DND-41 (cell line): Measurements from ENCODE around the gene HACD3.
A peak's percentile ranks its signal among the peaks of the same experiment; 100 is the strongest.

Experiments used
- ATAC-seq: fragments of 200-7000 bp; cut with Tn5 transposase; 3 replicates; pipeline ENCODE4 v1.9.1; 2021; ENCODE audit warnings: low read depth; ENCODE audit not compliant: insufficient read depth
- DNase-seq: peaks from one replicate; pipeline ENCODE4 v3.0.0-alpha.2; 2020
- H2AFZ ChIP-seq: 2 replicates; pipeline ENCODE4 v1.6.0; 2012; ENCODE audit warnings: low read depth, low read length
- H3K27ac ChIP-seq: 2 replicates; pipeline ENCODE4 v1.5.1; 2012; ENCODE audit warnings: low read length, inconsistent platforms
- H3K27me3 ChIP-seq: fragments of 200-600 bp; sonication (generic); 2 replicates; pipeline ENCODE4 v1.6.0; 2012; ENCODE audit warnings: low read length, mild to moderate bottlenecking, inconsistent platforms; ENCODE audit not compliant: insufficient read depth, poor library complexity
- H3K36me3 ChIP-seq: 2 replicates; pipeline ENCODE4 v1.5.1; 2012; ENCODE audit warnings: low read length, inconsistent platforms; ENCODE audit not compliant: insufficient read depth
- H3K4me1 ChIP-seq: 2 replicates; pipeline ENCODE4 v1.5.1; 2012; ENCODE audit warnings: mild to moderate bottlenecking, low read length; ENCODE audit not compliant: insufficient read depth
- H3K4me2 ChIP-seq: 2 replicates; pipeline ENCODE4 v1.6.0; 2012; ENCODE audit warnings: mild to moderate bottlenecking, moderate library complexity, low read length, inconsistent platforms; ENCODE audit not compliant: insufficient read depth
- H3K4me3 ChIP-seq, 2 experiments: fragments of 200-600 bp in 1 of 2; shearing (Covaris generic) in 1 of 2; 2 replicates each; pipeline ENCODE4 v1.5.1; 2012 to 2016; ENCODE audit warnings: inconsistent platforms in 2 of 2, low read length in 2 of 2, mild to moderate bottlenecking in 2 of 2, low read depth in 1 of 2, moderate library complexity in 1 of 2
- H3K79me2 ChIP-seq: 2 replicates; pipeline ENCODE4 v1.6.0; 2012; ENCODE audit warnings: low read length, inconsistent platforms; ENCODE audit not compliant: insufficient read depth
- H3K9ac ChIP-seq: 2 replicates; pipeline ENCODE4 v1.6.0; 2012; ENCODE audit warnings: low read depth, mild to moderate bottlenecking, inconsistent platforms, low read length, moderate library complexity
- H3K9me3 ChIP-seq: 2 replicates; pipeline ENCODE4 v1.5.1; 2012; ENCODE audit warnings: low read length, moderate library complexity, mild to moderate bottlenecking, inconsistent platforms; ENCODE audit not compliant: insufficient read depth, severe bottlenecking
- H4K20me1 ChIP-seq: 2 replicates; pipeline ENCODE4 v1.6.0; 2012; ENCODE audit warnings: low read length; ENCODE audit not compliant: insufficient read depth
- CTCF ChIP-seq: IDR thresholded peaks from 2 replicates; pipeline ENCODE4 v1.5.1; 2012; ENCODE audit warnings: borderline replicate concordance, low read length, moderate library complexity, mild to moderate bottlenecking; ENCODE audit not compliant: poor library complexity, severe bottlenecking; ENCODE audit errors: extremely low read depth
- EZH2 ChIP-seq: IDR thresholded peaks from 3 replicates; pipeline ENCODE4 v1.6.1; 2012; ENCODE audit warnings: borderline replicate concordance, low read depth, mild to moderate bottlenecking, moderate library complexity, low read length, inconsistent platforms; ENCODE audit not compliant: severe bottlenecking

Gene HACD3

GRCh38 chr15:65580287-65580686 is 50.0 kb downstream of the HACD3 start:
- H2AFZ ChIP-seq = no peak overlapping the region
- H3K27me3 ChIP-seq = no peaks in the 10 kb centered on the region
- no peaks in the 10 kb centered on the region for H3K9me3 ChIP-seq
- TF ChIP-seq EZH2 (no peak), CTCF (no peak)
- DNase-seq = no peak
- H3K4me3 ChIP-seq = no peak overlapping the region
- no peak overlapping the region for H3K27ac ChIP-seq
- H3K79me2 ChIP-seq = no peaks in the 10 kb centered on the region
- H3K36me3 ChIP-seq = peaks cover 79% of the 10 kb centered on the region
- H4K20me1 ChIP-seq = no peaks in the 10 kb centered on the region
- H3K4me1 ChIP-seq = peaks cover 17% of the 10 kb centered on the region
- H3K9ac ChIP-seq = no peak overlapping the region
- H3K4me2 ChIP-seq = no peak overlapping the region
- no peak for ATAC-seq

- Histone ChIP-seq H3K4me2 (no peak overlapping the region), H3K4me3 (no peak overlapping the region), H4K20me1 (no peaks in the 10 kb centered on the region), H3K36me3 (peaks cover 68% of the 10 kb centered on the region), H3K27ac (0 out of 2 replicates have a peak overlapping the region, but pooled peaks have one; percentile 42), H2AFZ (no peak overlapping the region), H3K9me3 (no peaks in the 10 kb centered on the region), H3K4me1 (peaks cover 17% of the 10 kb centered on the region), H3K27me3 (no peaks in the 10 kb centered on the region), H3K9ac (no peak overlapping the region), H3K79me2 (no peaks in the 10 kb centered on the region)
- TF ChIP-seq CTCF (no peak), EZH2 (no peak)
- peak; percentile 89 for ATAC-seq
- DNase-seq = peak; percentile 61
Measured at GRCh38 chr15:65583701-65584100, 53.4 kb downstream of the HACD3 start.

- Histone ChIP-seq H3K27ac (0 out of 2 replicates have a peak overlapping the region, but pooled peaks have one; percentile 0), H3K27me3 (no peaks in the 10 kb centered on the region), H4K20me1 (no peaks in the 10 kb centered on the region), H3K9ac (no peak overlapping the region), H3K4me1 (peaks cover 17% of the 10 kb centered on the region), H3K79me2 (no peaks in the 10 kb centered on the region), H3K36me3 (peaks cover 68% of the 10 kb centered on the region), H2AFZ (no peak overlapping the region), H3K4me2 (no peak overlapping the region), H3K4me3 (no peak overlapping the region), H3K9me3 (no peaks in the 10 kb centered on the region)
- no peak for DNase-seq
- TF ChIP-seq EZH2 = no peak
- TF ChIP-seq CTCF = no peak
- ATAC-seq = no peak
Measured at GRCh38 chr15:65584241-65584640, 54.0 kb downstream of the HACD3 start.

- no peaks in the 10 kb centered on the region for H4K20me1 ChIP-seq
- no peak overlapping the region for H3K4me3 ChIP-seq
- ATAC-seq = no peak
- DNase-seq = no peak
- no peaks in the 10 kb centered on the region for H3K79me2 ChIP-seq
- peaks cover 17% of the 10 kb centered on the region for H3K4me1 ChIP-seq
- H3K4me2 ChIP-seq = no peak overlapping the region
- H3K27me3 ChIP-seq = no peaks in the 10 kb centered on the region
- no peak overlapping the region for H3K9ac ChIP-seq
- no peak overlapping the region for H2AFZ ChIP-seq
- peaks cover 78% of the 10 kb centered on the region for H3K36me3 ChIP-seq
- no peak overlapping the region for H3K27ac ChIP-seq
- TF ChIP-seq CTCF (no peak), EZH2 (no peak)
- no peaks in the 10 kb centered on the region for H3K9me3 ChIP-seq
Measured at GRCh38 chr15:65587094-65587493, 56.8 kb downstream of the HACD3 start.
